NB4 (cell line): ENCODE data around the gene RPL36.

ENCODE experiments used
- DNase-seq: peaks from one replicate; pipeline ENCODE4 v3.0.0; 2010; ENCODE audit warnings: low read depth
- H3K4me3 ChIP-seq: one replicate; pipeline ENCODE4 v1.5.1; 2011; ENCODE audit warnings: mild to moderate bottlenecking, low read depth, low read length, moderate library complexity
- CTCF ChIP-seq: IDR thresholded peaks from one replicate; pipeline ENCODE4 v1.5.1; 2012; ENCODE audit warnings: low read depth, low read length
- MAX ChIP-seq: IDR thresholded peaks from 2 replicates; pipeline ENCODE4 v1.6.1; 2011; ENCODE audit warnings: low read depth, low read length
- MYC ChIP-seq: IDR thresholded peaks from 2 replicates; pipeline ENCODE4 v1.6.1; 2011; ENCODE audit warnings: low read depth, low read length
- POLR2A ChIP-seq: IDR thresholded peaks from 2 replicates; pipeline ENCODE4 v1.6.1; 2011; ENCODE audit warnings: mild to moderate bottlenecking; ENCODE audit not compliant: insufficient read length; ENCODE audit errors: extremely low read depth

RPL36 gene

GRCh38 chr19:5694956-5695648, 5.0 kb downstream of the RPL36 start:
- H3K4me3 ChIP-seq, result no peak overlapping the region
- no peak for TF ChIP-seq MYC
- no peak for TF ChIP-seq MAX
- peak; percentile 16 for TF ChIP-seq POLR2A
- DNase-seq, result no peak

GRCh38 chr19:5695649-5696195, 5.6 kb downstream of the RPL36 start:
- no peak for DNase-seq
- no peak for TF ChIP-seq MAX
- TF ChIP-seq CTCF, result no peak
- TF ChIP-seq POLR2A, result no peak
- TF ChIP-seq MYC, result no peak
- H3K4me3 ChIP-seq, result no peak overlapping the region

GRCh38 chr19:5696196-5697021, 6.3 kb downstream of the RPL36 start:
- no peak overlapping the region for H3K4me3 ChIP-seq
- TF ChIP-seq MAX (no peak), POLR2A (peak; percentile 21)
- DNase-seq, result no peak

- no peak overlapping the region for H3K4me3 ChIP-seq
- TF ChIP-seq CTCF, result no peak
- TF ChIP-seq POLR2A, result no peak
- no peak for TF ChIP-seq MAX
- no peak for TF ChIP-seq MYC
- peak; percentile 26 for DNase-seq
These were observed 7.2 kb downstream of the RPL36 start for GRCh38 chr19:5697022-5697889.

GRCh38 chr19:5697890-5698634, 8.0 kb downstream of the RPL36 start:
- H3K4me3 ChIP-seq, result no peak overlapping the region
- DNase-seq, result no peak
- no peak for TF ChIP-seq CTCF
- TF ChIP-seq MYC, result no peak
- no peak for TF ChIP-seq POLR2A
- TF ChIP-seq MAX, result no peak
